Measurements from ENCODE around the gene C17orf100. TPM values are rescaled to one million over a fixed set of nuclear protein-coding genes. Genes with fewer than 3 reads are reported as not detected.

C17orf100 gene
- total and polyA plus RNA-seq, 2 experiments from 2014 or later, result 2.4 to 7.1 TPM

DNA sequence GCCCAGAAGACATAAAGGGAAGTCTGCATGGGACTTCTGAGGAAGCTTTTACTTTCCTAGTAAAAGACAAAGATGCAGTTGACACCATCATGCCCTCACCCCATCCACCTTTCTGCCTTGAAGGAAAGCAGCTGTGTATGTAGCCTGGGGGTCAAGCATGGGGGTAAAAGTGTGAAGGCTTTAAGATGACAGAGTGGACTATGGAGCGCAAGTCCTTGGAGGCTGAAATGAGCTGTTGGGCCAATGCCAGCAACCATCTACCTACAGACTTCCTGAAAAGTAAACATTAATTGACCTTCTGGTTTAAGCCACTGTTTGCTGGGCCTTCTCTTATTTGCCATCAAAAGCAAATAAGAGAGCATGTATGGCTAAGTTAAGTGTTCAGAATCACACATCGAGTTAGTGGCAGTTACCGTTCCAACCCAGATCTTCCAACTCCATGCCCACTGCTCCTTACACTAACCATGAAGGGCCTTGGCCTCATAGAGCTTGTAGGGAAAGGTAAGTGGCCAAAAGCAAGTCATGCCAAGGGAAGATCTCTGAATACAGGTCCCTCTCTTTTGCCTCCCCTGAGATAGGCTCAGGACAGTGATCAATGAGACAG, 31.6 kb downstream of the C17orf100 start:
- DNase-seq (ENCODE audit: low read depth in 1 of 2, low spot score in 1 of 2), result no peak
- Histone ChIP-seq H3K4me3 (no peak overlapping the region), H3K27me3 (no peaks in the 10 kb centered on the region), H3K4me1 (ENCODE audit: low read depth) (no peaks in the 10 kb centered on the region), H3K9me3 (ENCODE audit: low read depth) (no peaks in the 10 kb centered on the region), H3K36me3 (no peaks in the 10 kb centered on the region), H3K27ac (no peak overlapping the region)
- TF ChIP-seq, protein P1, sequence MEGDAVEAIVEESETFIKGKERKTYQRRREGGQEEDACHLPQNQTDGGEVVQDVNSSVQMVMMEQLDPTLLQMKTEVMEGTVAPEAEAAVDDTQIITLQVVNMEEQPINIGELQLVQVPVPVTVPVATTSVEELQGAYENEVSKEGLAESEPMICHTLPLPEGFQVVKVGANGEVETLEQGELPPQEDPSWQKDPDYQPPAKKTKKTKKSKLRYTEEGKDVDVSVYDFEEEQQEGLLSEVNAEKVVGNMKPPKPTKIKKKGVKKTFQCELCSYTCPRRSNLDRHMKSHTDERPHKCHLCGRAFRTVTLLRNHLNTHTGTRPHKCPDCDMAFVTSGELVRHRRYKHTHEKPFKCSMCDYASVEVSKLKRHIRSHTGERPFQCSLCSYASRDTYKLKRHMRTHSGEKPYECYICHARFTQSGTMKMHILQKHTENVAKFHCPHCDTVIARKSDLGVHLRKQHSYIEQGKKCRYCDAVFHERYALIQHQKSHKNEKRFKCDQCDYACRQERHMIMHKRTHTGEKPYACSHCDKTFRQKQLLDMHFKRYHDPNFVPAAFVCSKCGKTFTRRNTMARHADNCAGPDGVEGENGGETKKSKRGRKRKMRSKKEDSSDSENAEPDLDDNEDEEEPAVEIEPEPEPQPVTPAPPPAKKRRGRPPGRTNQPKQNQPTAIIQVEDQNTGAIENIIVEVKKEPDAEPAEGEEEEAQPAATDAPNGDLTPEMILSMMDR (IDR thresholded peaks at IDR 0.05; ENCODE audit: low read depth, low read length), result no peak

DNA sequence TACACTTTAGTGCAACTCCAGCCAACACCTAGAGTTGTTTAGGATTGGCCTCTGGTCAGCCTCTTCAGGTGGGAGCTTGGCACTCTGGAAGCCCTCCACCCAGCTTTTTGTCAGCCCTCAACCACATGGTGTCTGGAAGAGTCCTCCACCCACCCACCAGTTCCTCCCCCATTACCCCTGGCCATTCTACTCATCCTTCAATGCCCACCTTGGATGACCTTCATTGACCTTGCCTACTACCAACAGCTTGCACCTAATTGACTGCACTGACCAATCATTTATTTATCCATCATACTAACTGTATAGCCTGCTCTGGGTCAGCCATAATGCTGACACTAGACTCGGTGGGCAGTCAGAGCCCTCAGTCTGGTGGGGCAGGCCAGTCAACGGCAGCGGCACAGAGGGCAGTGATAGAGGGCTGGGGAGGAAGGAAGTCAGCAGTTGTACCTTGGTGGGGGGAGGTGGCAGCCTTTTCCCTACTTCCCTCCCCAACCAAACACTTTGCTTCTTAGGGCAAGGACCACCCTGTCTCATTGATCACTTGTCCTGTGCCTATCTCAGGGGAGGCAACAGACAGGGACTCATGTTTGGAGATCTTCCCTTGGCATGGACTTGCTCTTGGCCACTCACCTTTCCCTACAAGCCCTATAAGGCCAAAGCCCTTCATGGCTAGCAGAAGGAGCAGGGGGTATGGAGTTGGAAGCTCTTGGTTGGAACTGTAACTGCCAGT, 32.3 kb downstream of the C17orf100 start:
- H3K27me3 ChIP-seq, result no peaks in the 10 kb centered on the region
- no peak for DNase-seq (ENCODE audit: low read depth in 1 of 2, low spot score in 1 of 2)
- no peak overlapping the region for H3K4me3 ChIP-seq
- no peak overlapping the region for H3K27ac ChIP-seq
- TF ChIP-seq, protein P1 (IDR thresholded peaks at IDR 0.05; ENCODE audit: low read depth, low read length), result no peak
- no peaks in the 10 kb centered on the region for H3K4me1 ChIP-seq (ENCODE audit: low read depth)
- H3K36me3 ChIP-seq, result no peaks in the 10 kb centered on the region
- no peaks in the 10 kb centered on the region for H3K9me3 ChIP-seq (ENCODE audit: low read depth)

DNA sequence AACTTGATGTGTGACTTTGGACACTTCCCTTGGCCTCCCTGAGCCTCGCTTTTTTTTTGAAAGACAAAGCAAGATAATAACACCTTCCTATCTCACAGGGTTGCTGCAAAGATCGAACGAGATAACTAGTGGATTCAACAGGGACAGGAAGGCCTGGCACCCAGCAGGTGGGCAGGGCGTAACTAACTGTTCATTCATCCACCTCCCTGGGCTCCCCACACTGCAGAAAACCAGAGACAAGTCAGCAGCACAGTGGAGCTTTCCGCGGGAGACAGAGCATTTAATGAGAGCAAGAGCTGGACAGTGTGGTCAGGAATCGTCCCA, 32.9 kb downstream of the C17orf100 start:
- TF ChIP-seq, protein P1 (IDR thresholded peaks at IDR 0.05; ENCODE audit: low read depth, low read length), result no peak
- no peak overlapping the region for H3K4me3 ChIP-seq
- no peak for DNase-seq (ENCODE audit: low read depth in 1 of 2, low spot score in 1 of 2)

DNA sequence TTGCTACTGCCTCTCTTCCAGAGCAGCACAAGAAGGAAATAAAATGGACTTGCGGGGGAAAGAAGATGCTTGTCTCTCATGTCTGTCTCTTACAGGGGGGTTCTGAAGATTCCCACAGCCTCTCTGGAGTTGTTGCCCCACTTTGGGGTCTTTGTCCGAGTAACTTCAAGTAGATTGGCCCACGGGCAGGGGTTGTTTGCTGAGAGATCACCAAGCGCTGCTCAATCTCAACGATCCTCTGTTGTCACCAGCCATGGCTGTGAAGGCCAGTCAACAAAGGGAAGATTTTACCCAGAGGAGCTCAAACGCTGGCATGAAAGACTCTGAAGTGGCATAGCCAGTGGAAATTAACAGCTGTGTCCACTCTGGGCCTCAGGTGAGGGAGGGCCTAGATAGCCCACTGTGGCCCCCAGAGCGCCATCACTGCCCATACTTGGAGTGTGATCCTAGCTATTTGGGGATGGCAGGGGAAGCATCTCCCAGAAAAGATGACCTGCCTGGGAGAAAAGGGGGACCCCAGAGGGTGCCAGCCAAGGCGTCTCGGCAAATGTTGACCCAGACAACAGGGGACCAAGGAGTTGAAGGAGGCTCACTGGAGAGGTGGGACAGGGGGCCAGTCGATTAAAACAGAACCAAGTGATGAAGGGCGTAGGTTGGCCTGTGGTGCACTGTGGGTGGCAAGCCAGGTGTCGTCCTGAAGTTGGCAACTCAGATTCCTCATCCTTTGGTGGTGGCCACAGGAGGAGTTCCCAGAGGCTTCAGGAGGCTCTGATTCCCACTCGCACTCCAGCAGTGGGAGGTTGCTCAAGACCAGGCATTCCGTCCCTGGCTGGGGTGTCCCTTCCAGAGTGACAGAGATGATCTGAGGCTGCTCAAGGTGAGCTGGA, 33.6 kb downstream of the C17orf100 start:
- no peak for DNase-seq (ENCODE audit: low read depth in 1 of 2, low spot score in 1 of 2)
- Histone ChIP-seq H3K36me3 (no peaks in the 10 kb centered on the region), H3K4me3 (no peak overlapping the region), H3K4me1 (ENCODE audit: low read depth) (peaks cover 4% of the 10 kb centered on the region), H3K27ac (no peak overlapping the region), H3K9me3 (ENCODE audit: low read depth) (no peaks in the 10 kb centered on the region), H3K27me3 (no peaks in the 10 kb centered on the region)
- TF ChIP-seq, protein P1 (IDR thresholded peaks at IDR 0.05; ENCODE audit: low read depth, low read length), result no peak

More for the DNA sequence above, 32.9 kb downstream of the C17orf100 start:
- Histone ChIP-seq H3K27ac (no peak overlapping the region), H3K9me3 (ENCODE audit: low read depth) (no peaks in the 10 kb centered on the region), H3K36me3 (no peaks in the 10 kb centered on the region), H3K27me3 (no peaks in the 10 kb centered on the region), H3K4me1 (ENCODE audit: low read depth) (peaks cover under 1% of the 10 kb centered on the region)

DNA sequence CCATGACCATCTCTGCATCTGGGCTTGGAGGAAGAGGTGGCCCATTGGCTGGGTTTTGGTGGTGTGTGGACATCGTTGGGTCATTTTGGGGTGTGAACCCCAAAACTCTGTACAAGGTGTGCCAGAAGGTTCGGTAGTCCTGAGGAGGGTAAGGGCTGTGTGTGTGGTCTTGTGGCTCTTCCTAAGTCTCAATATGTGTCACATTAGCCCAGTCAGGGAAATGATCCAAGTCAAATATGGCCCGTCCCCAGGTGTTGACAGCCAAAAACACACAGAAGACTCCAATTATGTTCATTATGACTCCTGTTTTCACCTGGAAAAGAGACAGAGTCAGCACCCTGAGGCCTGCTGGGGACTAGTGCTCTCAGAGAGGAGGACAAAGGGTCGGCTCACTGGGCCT, 34.5 kb downstream of the C17orf100 start:
- no peaks in the 10 kb centered on the region for H3K27me3 ChIP-seq
- H3K4me3 ChIP-seq, result no peak overlapping the region
- H3K36me3 ChIP-seq, result no peaks in the 10 kb centered on the region
- TF ChIP-seq, protein P1 (IDR thresholded peaks at IDR 0.05; ENCODE audit: low read depth, low read length), result no peak
- DNase-seq (ENCODE audit: low read depth in 1 of 2, low spot score in 1 of 2), result no peak
- no peak overlapping the region for H3K27ac ChIP-seq
- no peaks in the 10 kb centered on the region for H3K9me3 ChIP-seq (ENCODE audit: low read depth)
- H3K4me1 ChIP-seq (ENCODE audit: low read depth), result peaks cover 4% of the 10 kb centered on the region
